ENCODE measurements around the gene PRSS22.

The PRSS22 gene

DNA sequence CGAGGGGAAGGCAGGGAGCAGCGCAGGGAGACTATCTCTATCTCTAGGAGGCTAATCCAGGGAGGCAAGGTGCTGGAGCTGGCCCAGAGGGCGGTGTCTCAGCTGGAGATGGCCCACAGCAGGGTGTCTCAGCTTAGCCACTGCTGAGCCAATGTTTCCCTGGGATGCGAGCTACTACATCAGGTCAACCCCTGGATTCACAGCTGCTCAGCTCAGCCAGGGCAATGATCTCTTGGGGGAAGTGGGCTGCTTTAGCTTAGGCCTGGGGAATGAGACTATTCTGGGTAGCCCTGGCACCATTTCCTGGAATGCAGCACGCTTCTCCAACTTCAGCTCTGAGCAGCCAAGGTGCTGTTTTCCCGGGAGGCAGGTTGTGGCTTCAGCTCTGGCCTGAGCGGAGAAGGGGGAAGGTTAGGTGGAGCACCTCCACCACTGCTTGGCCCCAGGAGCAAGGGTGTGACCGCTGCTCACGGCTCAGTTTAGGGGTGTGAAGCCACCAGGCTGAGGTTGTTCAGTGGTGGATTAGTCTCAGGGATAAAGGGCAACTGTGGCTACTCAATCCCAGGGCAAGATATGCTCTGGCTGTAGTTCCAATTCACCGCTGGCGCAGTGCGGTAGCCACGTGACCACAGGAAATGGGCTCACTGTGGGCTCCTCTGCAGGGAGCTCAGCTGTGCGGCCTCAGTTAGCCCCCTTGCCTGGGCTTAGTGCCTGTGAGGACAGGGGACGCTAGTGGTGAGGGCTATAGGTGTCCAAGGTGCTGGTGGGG is 46.1 kb downstream of the PRSS22 start:
- TF ChIP-seq, protein P1, sequence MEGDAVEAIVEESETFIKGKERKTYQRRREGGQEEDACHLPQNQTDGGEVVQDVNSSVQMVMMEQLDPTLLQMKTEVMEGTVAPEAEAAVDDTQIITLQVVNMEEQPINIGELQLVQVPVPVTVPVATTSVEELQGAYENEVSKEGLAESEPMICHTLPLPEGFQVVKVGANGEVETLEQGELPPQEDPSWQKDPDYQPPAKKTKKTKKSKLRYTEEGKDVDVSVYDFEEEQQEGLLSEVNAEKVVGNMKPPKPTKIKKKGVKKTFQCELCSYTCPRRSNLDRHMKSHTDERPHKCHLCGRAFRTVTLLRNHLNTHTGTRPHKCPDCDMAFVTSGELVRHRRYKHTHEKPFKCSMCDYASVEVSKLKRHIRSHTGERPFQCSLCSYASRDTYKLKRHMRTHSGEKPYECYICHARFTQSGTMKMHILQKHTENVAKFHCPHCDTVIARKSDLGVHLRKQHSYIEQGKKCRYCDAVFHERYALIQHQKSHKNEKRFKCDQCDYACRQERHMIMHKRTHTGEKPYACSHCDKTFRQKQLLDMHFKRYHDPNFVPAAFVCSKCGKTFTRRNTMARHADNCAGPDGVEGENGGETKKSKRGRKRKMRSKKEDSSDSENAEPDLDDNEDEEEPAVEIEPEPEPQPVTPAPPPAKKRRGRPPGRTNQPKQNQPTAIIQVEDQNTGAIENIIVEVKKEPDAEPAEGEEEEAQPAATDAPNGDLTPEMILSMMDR (IDR thresholded peaks at IDR 0.05; ENCODE audit: borderline replicate concordance, insufficient read depth, low read depth, low read length) = no peak
- no peak overlapping the region for H3K4me3 ChIP-seq (ENCODE audit: low read depth, low read length)

DNA sequence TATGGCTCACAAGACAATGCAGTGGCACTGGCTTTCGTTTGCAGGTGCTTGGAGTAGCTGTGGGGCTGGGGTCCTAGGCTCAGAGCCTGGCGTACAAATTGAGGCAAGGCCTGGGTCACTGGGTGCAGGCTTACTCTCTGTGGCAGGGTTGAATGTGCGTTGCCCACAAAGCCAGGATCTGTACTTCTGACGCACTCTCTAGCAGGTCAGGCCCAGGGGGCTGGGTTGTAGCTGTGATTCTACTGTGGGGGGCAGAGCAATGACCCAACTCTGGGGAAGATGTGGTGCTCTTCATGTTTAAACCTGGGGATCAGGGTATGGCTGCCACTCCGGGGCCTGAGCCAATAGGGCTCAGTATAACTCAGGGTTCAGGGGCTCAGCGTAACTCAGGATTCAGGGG is 47.3 kb downstream of the PRSS22 start:
- TF ChIP-seq, protein P1 (IDR thresholded peaks at IDR 0.05; ENCODE audit: borderline replicate concordance, insufficient read depth, low read depth, low read length) = no peak
- no peak overlapping the region for H3K4me3 ChIP-seq (ENCODE audit: low read depth, low read length)

DNA sequence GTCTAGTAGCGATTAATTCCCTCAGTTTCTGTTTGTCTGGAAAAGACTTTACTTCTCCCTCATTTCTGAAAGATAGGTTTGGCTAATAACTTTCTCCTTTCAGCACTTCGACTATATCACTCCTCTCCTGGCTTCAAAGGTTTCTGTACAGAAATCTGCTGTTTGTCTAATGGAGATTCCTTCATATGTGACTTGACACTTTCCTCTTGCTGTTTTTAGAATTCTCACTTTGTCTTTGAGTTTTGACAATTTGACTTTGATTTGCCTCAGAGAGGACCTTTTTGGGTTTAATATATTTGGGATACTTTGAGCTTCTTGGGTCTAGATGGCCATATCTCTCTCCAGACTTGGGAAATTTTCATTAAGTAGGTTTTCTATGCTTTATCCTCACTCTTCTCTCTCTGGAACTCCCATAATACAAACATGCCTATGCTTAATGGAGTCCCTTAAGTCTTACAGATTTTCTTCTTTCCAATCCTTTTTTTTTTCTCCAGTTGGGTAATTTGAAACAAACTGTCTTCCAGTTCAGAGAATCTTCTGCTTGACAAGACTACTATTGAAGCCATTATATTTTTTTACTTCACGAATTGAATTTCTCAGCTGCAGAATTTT is 48.7 kb downstream of the PRSS22 start:
- no peak overlapping the region for H3K4me3 ChIP-seq (ENCODE audit: low read depth, low read length)
- TF ChIP-seq, protein P1 (IDR thresholded peaks at IDR 0.05; ENCODE audit: borderline replicate concordance, insufficient read depth, low read depth, low read length) = no peak

DNA sequence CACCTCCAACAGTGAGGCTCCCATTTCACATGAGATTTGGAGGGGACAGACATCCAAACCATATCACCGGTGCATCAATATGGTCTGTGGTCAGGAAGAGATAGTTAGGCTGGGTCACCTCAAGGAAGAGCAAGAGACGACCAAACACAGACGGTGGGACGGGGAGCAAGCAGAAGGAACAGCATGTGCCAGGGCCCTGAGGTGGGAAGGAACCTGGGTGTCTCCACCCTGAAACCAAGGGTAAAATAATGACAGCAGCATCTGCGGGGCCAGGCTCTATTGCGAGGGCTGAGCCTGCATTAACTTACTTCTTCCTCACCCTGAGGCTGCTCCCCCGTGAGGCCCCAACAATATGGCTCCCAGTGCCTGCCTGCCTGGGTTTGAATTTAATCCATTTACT is 49.8 kb downstream of the PRSS22 start:
- TF ChIP-seq, protein P1 (IDR thresholded peaks at IDR 0.05; ENCODE audit: borderline replicate concordance, insufficient read depth, low read depth, low read length) = no peak
- H3K4me3 ChIP-seq (ENCODE audit: low read depth, low read length) = no peak overlapping the region

DNA sequence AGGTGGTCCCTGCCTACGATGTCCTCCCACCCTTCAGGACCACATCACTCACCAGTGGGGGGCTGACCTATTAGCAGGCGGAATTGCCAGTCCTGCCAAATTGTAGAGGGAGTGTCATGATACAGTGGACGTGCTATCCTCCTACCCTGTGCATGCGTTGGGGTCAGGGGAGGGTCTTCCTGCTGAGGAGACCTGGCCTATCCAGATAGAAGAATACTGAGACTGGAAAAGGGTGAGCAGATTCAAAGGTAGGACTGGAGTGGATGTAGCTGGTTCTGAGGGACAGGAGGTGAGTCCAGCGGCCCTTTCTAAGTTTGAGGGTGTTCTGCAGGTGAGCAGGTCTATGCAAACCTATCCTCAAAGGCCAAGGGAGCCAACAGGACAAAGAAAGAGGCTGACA is 51.7 kb downstream of the PRSS22 start:
- no peak overlapping the region for H3K4me3 ChIP-seq (ENCODE audit: low read depth, low read length)
- TF ChIP-seq, protein P1 (IDR thresholded peaks at IDR 0.05; ENCODE audit: borderline replicate concordance, insufficient read depth, low read depth, low read length) = no peak

DNA sequence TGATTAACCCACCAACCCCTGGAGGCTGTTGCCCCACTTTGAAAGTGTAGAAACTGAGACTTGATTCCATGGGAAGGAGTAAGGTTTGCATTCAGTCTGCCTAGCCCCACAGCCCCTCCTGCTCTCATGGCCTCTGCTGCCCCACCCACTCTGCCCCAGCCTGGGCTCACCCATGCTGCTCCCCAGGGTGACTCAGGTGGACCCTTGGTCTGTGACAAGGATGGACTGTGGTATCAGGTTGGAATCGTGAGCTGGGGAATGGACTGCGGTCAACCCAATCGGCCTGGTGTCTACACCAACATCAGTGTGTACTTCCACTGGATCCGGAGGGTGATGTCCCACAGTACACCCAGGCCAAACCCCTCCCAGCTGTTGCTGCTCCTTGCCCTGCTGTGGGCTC is 53.2 kb downstream of the PRSS22 start:
- TF ChIP-seq, protein P1 (IDR thresholded peaks at IDR 0.05; ENCODE audit: borderline replicate concordance, insufficient read depth, low read depth, low read length) = no peak
- no peak overlapping the region for H3K4me3 ChIP-seq (ENCODE audit: low read depth, low read length)

Measured in GM12875 (cell line).